Kidney (tissue), 14 donors: ENCODE measurements around the gene LACTBL1. TPM values are rescaled to one million over a fixed set of nuclear protein-coding genes. Genes with fewer than 3 reads are reported as not detected.

Experiments used
- DNase-seq, 5 donors: peaks; one replicate each; pipeline ENCODE4 v3.0.0-alpha.2; 2013 to 2020
- FAIRE-seq: peaks from 2 replicates; lab custom pipeline; 2012; peaks lifted over from hg19 to GRCh38; lab: Jason Lieb, UNC
- H3K27ac ChIP-seq, 2 donors: one replicate each; pipeline ENCODE4 v1.7.0; 2013; ENCODE audit warnings: low read depth in 2 of 2, low read length in 2 of 2, inconsistent platforms in 1 of 2
- H3K27me3 ChIP-seq: one replicate; pipeline ENCODE4 v1.7.1; 2013; ENCODE audit warnings: low read length, inconsistent platforms; ENCODE audit not compliant: control insufficient read depth, insufficient read depth
- H3K36me3 ChIP-seq, 3 donors: one replicate each; pipeline versions ENCODE4 v1.7.0 to v1.7.1; 2013; ENCODE audit warnings: low read length in 3 of 3, control low read depth in 1 of 3, inconsistent platforms in 1 of 3; ENCODE audit not compliant: insufficient read depth in 3 of 3, control insufficient read depth in 2 of 3
- H3K4me1 ChIP-seq, 3 donors: one replicate each; pipeline versions ENCODE4 v1.7.0 to v1.7.1; 2013; ENCODE audit warnings: low read length in 3 of 3, inconsistent platforms in 1 of 3, low read depth in 1 of 3; ENCODE audit not compliant: control insufficient read depth in 2 of 3, insufficient read depth in 2 of 3
- H3K4me3 ChIP-seq, 3 donors: one replicate each; pipeline versions ENCODE4 v1.7.0 to v1.8.1; 2013; ENCODE audit warnings: low read length in 3 of 3, control low read depth in 1 of 3, inconsistent platforms in 1 of 3
- H3K9ac ChIP-seq, 3 donors: one replicate each; pipeline versions ENCODE4 v1.7.0 to v1.7.1; 2013; ENCODE audit warnings: low read length in 3 of 3, control low read depth in 1 of 3, inconsistent platforms in 1 of 3
- H3K9me3 ChIP-seq, 3 donors: one replicate each; pipeline versions ENCODE4 v1.7.0 to v1.7.1; 2013; ENCODE audit warnings: low read length in 3 of 3, control low read depth in 1 of 3, inconsistent platforms in 1 of 3; ENCODE audit not compliant: control insufficient read depth in 2 of 3, insufficient read depth in 1 of 3
- CTCF ChIP-seq: IDR thresholded peaks from 3 replicates; pipeline ENCODE4 v1.5.1; 2012; ENCODE audit warnings: mild to moderate bottlenecking, moderate library complexity, borderline replicate concordance; ENCODE audit not compliant: insufficient read depth; ENCODE audit errors: extremely low read depth
- intact Hi-C: fragments of 100-400 bp; cut with DNase I; formaldehyde crosslinking; loops from one replicate; pipeline ENCODE4 v1.11.1; 2022
- polyA plus RNA-seq: library from polyadenylated mRNA; stranded (reverse); fragments of 350-450 nt; fragmentation: Illumina TruSeq; extraction: RNeasy Lipid Tissue Mini Kit (QIAGEN cat#74804); gene quantifications from one replicate; pipeline ENCODE4 v1.2.3, GENCODE V29; 2014; ENCODE audit warnings: low read depth, low replicate concordance; ENCODE audit not compliant: insufficient read depth
- total RNA-seq: library from RNA; stranded (reverse); fragmentation: NEBNext Ultra II Directional; extraction: Animal tissue kit (Norgen Biotek cat#: 25700); gene quantifications from one replicate; pipeline ENCODE4 v1.2.1, GENCODE V29; 2021
- donor health status: control.
- donor health status: control.
- donor health status: control.
- donor health status: control.
- donor health status: control.
- donor health status: DM: yes; HTN: yes; CAD: no.
- donor health status: Normal renal cell carcinoma (clear cell type).

LACTBL1 gene
- total and polyA plus RNA-seq, 2 donors from 2014 or later = not detected

GRCh38 chr1:22941257-22941656 lies 31.4 kb downstream of the LACTBL1 start:
- intact Hi-C loops = no loop called here
- no peak for TF ChIP-seq CTCF
- Histone ChIP-seq H3K4me3 (no peak overlapping the region), H3K9ac (no peak overlapping the region), H3K36me3 (no peaks in the 10 kb centered on the region), H3K27ac (no peak overlapping the region), H3K4me1 (no peaks in the 10 kb centered on the region), H3K9me3 (peaks cover 0 to 7% (median 0%) of the 10 kb centered on the region in 3 donors), H3K27me3 (no peaks in the 10 kb centered on the region)
- FAIRE-seq (no peak), DNase-seq (no peak)

GRCh38 chr1:22936681-22937080 lies 36.0 kb downstream of the LACTBL1 start:
- no peaks in the 10 kb centered on the region for H3K27me3 ChIP-seq
- FAIRE-seq (no peak), DNase-seq (no peak)
- H3K36me3 ChIP-seq = no peaks in the 10 kb centered on the region
- no peak overlapping the region for H3K4me3 ChIP-seq
- H3K4me1 ChIP-seq = no peaks in the 10 kb centered on the region
- intact Hi-C loops = no loop called here
- TF ChIP-seq CTCF = no peak
- no peak overlapping the region for H3K9ac ChIP-seq
- H3K9me3 ChIP-seq = peaks cover 0 to 6% (median 0%) of the 10 kb centered on the region in 3 donors
- H3K27ac ChIP-seq = no peak overlapping the region

- DNase-seq (no peak), FAIRE-seq (no peak)
- Histone ChIP-seq H3K27ac (no peak overlapping the region), H3K4me1 (no peaks in the 10 kb centered on the region), H3K4me3 (no peak overlapping the region), H3K36me3 (no peaks in the 10 kb centered on the region), H3K27me3 (no peaks in the 10 kb centered on the region), H3K9ac (no peak overlapping the region), H3K9me3 (no peaks in the 10 kb centered on the region)
- TF ChIP-seq CTCF = no peak
- intact Hi-C loops = no loop called here
Measured at GRCh38 chr1:22935433-22935832, 37.2 kb downstream of the LACTBL1 start.
